PC-3 (cell line): ENCODE measurements around the gene ZEB1. TPM values are rescaled to one million over a fixed set of nuclear protein-coding genes. Genes with fewer than 3 reads are reported as not detected.
A peak's percentile ranks its signal among the peaks of the same experiment; 100 is the strongest.

Experiments used
- ATAC-seq: fragments of 200-7000 bp; cut with Tn5 transposase; 2 replicates; pipeline ENCODE4 v1.9.1; 2020; ENCODE audit warnings: mild to moderate bottlenecking, moderate library complexity
- BruUV-seq: library from RNA; stranded (reverse); fragments of 400-500 nt; replicated peaks from 2 replicates; lab custom pipeline; 2021; lab: Mats Ljungman, UMichigan
- CTCF ChIA-PET: fragments of 300-600 bp; sonication (Branson Sonifier 250); formaldehyde crosslinking; loops from one replicate; lab custom pipeline; 2022; ENCODE audit warnings: antibody characterized with exemption; lab: Charles Lee
- POLR2A ChIA-PET: fragments of 300-600 bp; sonication (Branson Sonifier 250); formaldehyde crosslinking; loops from one replicate; lab custom pipeline; 2022; ENCODE audit warnings: antibody characterized with exemption; ENCODE audit not compliant: unreplicated experiment; lab: Charles Lee
- DNase-seq: peaks from one replicate; pipeline ENCODE4 v3.0.0-alpha.2; 2015
- H2AFZ ChIP-seq: fragments of 300-600 bp; sonication (generic); 2 replicates; pipeline ENCODE4 v1.6.0; 2016; ENCODE audit warnings: antibody characterized with exemption, low read length
- H3F3A ChIP-seq: fragments of 300-600 bp; sonication (generic); one replicate; pipeline ENCODE4 v1.6.0; 2017; ENCODE audit warnings: antibody characterized with exemption, low read length, control low read depth, mild to moderate bottlenecking; ENCODE audit not compliant: unreplicated experiment
- H3K27ac ChIP-seq: fragments of 300-600 bp; sonication (generic); 2 replicates; pipeline ENCODE4 v1.5.1; 2016; ENCODE audit warnings: mild to moderate bottlenecking, low read length
- H3K27me3 ChIP-seq: fragments of 300-600 bp; sonication (generic); 2 replicates; pipeline ENCODE4 v1.6.1; 2016; ENCODE audit warnings: low read length, mixed read lengths
- H3K36me3 ChIP-seq: fragments of 300-600 bp; sonication (generic); 2 replicates; pipeline ENCODE4 v1.6.1; 2016; ENCODE audit warnings: low read depth, mixed run types, low read length, mixed read lengths
- H3K4me1 ChIP-seq: fragments of 300-600 bp; sonication (generic); 2 replicates; pipeline ENCODE4 v1.5.1; 2016; ENCODE audit warnings: low read length; ENCODE audit not compliant: insufficient read depth
- H3K4me2 ChIP-seq: fragments of 300-600 bp; sonication (generic); 2 replicates; pipeline ENCODE4 v1.6.0; 2016; ENCODE audit warnings: low read length
- H3K4me3 ChIP-seq: fragments of 300-600 bp; sonication (generic); 2 replicates; pipeline ENCODE4 v1.5.1; 2016; ENCODE audit warnings: mild to moderate bottlenecking, low read length, mixed read lengths
- H3K79me2 ChIP-seq: fragments of 300-600 bp; sonication (generic); 2 replicates; pipeline ENCODE4 v1.6.1; 2017; ENCODE audit warnings: low read length, mixed read lengths
- H3K9ac ChIP-seq: fragments of 300-600 bp; sonication (generic); 2 replicates; pipeline ENCODE4 v1.6.0; 2016; ENCODE audit warnings: mild to moderate bottlenecking, low read length
- H3K9me2 ChIP-seq: fragments of 300-600 bp; sonication (generic); replicated peaks from 2 replicates; pipeline ENCODE4 v1.6.1; 2016; ENCODE audit warnings: mixed run types, low read length, mixed read lengths
- H3K9me3 ChIP-seq: fragments of 300-600 bp; sonication (generic); 2 replicates; pipeline ENCODE4 v1.6.1; 2016; ENCODE audit warnings: low read length, mixed read lengths
- H4K20me1 ChIP-seq: fragments of 300-600 bp; sonication (generic); 2 replicates; pipeline ENCODE4 v1.6.1; 2016; ENCODE audit warnings: low read length, mixed read lengths
- EZH2 ChIP-seq: fragments of 300-600 bp; sonication (generic); IDR thresholded peaks from one replicate; pipeline ENCODE4 v1.6.1; 2017; ENCODE audit warnings: antibody characterized with exemption, mild to moderate bottlenecking, low read length; ENCODE audit not compliant: unreplicated experiment
- EZH2phosphoT487 ChIP-seq: fragments of 300-600 bp; sonication (generic); IDR thresholded peaks from 2 replicates; pipeline ENCODE4 v1.6.1; 2018; ENCODE audit warnings: mild to moderate bottlenecking, antibody characterized with exemption, low read length, borderline replicate concordance
- intact Hi-C: fragments of 100-400 bp; cut with micrococcal nuclease; formaldehyde crosslinking; loops from 2 replicates; pipeline ENCODE4 v1.9.0; 2023
- total RNA-seq: library from RNA; depleted of rRNA; stranded (reverse); fragments of >200 nt; gene quantifications from 2 replicates; pipeline ENCODE4 v1.2.3, GENCODE V29; 2014
- TF ChIP-seq, protein P1 (sequence below): fragments of 300-600 bp; sonication (generic); conservative IDR thresholded peaks from 2 replicates; pipeline ENCODE4 v1.5.1; 2017; ENCODE audit warnings: antibody characterized with exemption, low read depth, mild to moderate bottlenecking, low read length

ZEB1 gene
- total RNA-seq, 1 experiment from 2014 or later: 3.9 TPM

DNA sequence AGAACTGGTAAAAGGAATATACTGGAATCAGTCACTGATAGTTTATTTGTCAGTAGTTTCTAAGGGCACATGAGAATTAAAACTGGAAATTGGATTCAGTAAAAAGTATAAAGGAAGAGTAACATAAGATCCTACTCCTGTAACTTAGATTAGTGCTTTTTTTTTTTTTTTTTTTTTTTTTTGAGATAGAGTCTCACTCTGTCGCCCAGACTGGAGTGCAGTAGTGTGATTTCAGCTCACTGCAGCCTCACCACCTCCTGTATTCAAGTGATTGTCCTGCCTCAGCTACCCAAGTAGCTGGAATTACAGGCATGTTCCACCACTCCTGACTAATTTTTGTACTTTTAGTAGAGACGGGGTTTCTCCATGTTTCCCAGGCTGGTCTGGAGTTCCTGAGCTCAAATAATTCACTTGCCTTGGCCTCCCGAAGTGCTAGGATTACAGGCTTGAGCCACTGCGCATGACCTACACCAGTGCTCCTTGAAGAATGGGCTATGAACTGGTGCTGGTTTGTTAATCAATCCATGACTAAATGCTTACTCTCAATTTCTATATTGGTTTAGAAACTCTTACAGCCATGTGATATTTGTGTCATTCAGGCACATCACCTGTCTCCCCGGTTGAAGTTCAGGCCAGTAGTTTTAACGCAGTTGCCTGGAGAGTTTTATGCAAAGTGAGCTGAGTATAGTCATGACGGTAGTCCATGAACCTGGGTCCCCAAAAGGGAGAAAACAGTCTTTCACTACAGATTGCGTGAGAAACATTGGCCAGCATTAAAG is 65.0 kb downstream of the ZEB1 start:
- H3K4me2 ChIP-seq: no peak overlapping the region
- H3K36me3 ChIP-seq: no peaks in the 10 kb centered on the region
- no peaks in the 10 kb centered on the region for H3K9me2 ChIP-seq
- no peak overlapping the region for H3K9ac ChIP-seq
- H3F3A ChIP-seq: no peaks in the 10 kb centered on the region
- no peaks in the 10 kb centered on the region for H4K20me1 ChIP-seq
- ATAC-seq (no peak), DNase-seq (no peak)
- H3K9me3 ChIP-seq: no peaks in the 10 kb centered on the region
- TF ChIP-seq, protein P1, sequence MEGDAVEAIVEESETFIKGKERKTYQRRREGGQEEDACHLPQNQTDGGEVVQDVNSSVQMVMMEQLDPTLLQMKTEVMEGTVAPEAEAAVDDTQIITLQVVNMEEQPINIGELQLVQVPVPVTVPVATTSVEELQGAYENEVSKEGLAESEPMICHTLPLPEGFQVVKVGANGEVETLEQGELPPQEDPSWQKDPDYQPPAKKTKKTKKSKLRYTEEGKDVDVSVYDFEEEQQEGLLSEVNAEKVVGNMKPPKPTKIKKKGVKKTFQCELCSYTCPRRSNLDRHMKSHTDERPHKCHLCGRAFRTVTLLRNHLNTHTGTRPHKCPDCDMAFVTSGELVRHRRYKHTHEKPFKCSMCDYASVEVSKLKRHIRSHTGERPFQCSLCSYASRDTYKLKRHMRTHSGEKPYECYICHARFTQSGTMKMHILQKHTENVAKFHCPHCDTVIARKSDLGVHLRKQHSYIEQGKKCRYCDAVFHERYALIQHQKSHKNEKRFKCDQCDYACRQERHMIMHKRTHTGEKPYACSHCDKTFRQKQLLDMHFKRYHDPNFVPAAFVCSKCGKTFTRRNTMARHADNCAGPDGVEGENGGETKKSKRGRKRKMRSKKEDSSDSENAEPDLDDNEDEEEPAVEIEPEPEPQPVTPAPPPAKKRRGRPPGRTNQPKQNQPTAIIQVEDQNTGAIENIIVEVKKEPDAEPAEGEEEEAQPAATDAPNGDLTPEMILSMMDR: no peak
- BruUV-seq: no TSS peak
- H3K27me3 ChIP-seq: no peaks in the 10 kb centered on the region
- H3K4me3 ChIP-seq: no peak overlapping the region
- H3K79me2 ChIP-seq: no peaks in the 10 kb centered on the region
- POLR2A ChIA-PET: no interaction called here
- H3K27ac ChIP-seq: no peak overlapping the region
- no peak overlapping the region for H2AFZ ChIP-seq
- CTCF ChIA-PET: no interaction called here
- intact Hi-C loops: loop anchor here (2.0 kb wide), 1 partner anchor 49 kb away; no protein-coding TSS in a partner anchor
- H3K4me1 ChIP-seq: peaks cover 13% of the 10 kb centered on the region

DNA sequence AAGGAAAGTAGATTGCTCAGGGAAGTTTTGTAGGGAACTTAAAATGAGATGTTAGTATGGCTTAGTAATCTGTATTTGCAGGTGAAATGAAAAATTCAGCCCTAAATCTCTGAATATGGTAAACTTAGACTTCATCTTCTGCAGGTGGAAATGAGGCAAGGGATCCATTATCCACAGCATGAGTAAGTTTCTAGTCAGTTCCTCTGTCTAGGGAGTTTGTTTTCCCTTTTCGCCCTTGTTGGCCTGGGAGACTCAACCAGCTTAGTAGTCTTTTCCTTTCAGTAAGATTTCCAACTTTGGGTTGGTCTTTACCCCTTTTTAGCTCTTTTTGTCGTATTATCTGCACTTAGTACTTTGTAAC is 65.6 kb downstream of the ZEB1 start:
- Histone ChIP-seq H3K4me1 (peaks cover 13% of the 10 kb centered on the region), H3K27ac (no peak overlapping the region), H3F3A (no peaks in the 10 kb centered on the region), H3K36me3 (no peaks in the 10 kb centered on the region), H3K9me3 (no peaks in the 10 kb centered on the region), H3K4me2 (no peak overlapping the region), H3K27me3 (no peaks in the 10 kb centered on the region), H2AFZ (no peak overlapping the region), H3K9ac (no peak overlapping the region), H3K4me3 (no peak overlapping the region), H3K9me2 (no peaks in the 10 kb centered on the region), H3K79me2 (no peaks in the 10 kb centered on the region), H4K20me1 (no peaks in the 10 kb centered on the region)
- no TSS peak for BruUV-seq
- ChIA-PET CTCF (no interaction called here), POLR2A (no interaction called here)
- intact Hi-C loops: no loop called here
- ATAC-seq (peak; percentile 45; the same call in 1 of the 2 replicates), DNase-seq (peak; percentile 29)
- TF ChIP-seq EZH2phosphoT487 (no peak), EZH2 (no peak)
- TF ChIP-seq, protein P1: no peak

DNA sequence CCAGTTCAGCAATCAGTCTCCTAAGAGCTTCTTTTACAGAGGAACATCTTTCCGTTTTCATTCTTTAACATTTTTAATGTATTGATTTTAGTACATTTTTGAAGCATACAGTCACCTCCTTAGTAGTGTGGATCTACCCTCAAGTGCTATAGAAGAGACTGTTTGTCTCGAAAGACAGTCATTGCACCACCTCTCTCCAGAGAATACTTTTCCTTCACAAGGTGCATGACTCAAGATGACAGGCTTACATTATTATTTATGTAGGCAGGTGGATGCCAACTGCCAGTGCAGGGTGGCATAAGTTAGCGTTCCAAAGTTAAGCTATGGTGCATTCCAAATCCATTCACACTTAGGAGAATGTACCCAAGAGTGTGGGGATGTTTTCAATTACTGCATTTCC is 71.8 kb downstream of the ZEB1 start:
- H3K4me2 ChIP-seq: peak overlapping the region; percentile 62
- no peak overlapping the region for H3K9ac ChIP-seq
- peak overlapping the region; percentile 52 for H3K27ac ChIP-seq
- BruUV-seq: no TSS peak
- intact Hi-C loops: loop anchor here (5.0 to 10.0 kb wide), 2 partner anchors 39 to 356 kb away; partner anchors contain the start of gene ZNF438
- H3K4me1 ChIP-seq: peaks cover 19% of the 10 kb centered on the region
- H3K79me2 ChIP-seq: no peaks in the 10 kb centered on the region
- H3K9me2 ChIP-seq: no peaks in the 10 kb centered on the region
- H3F3A ChIP-seq: no peaks in the 10 kb centered on the region
- ATAC-seq (peak; percentile 99), DNase-seq (peak; percentile 88)
- no peak overlapping the region for H3K4me3 ChIP-seq
- H3K9me3 ChIP-seq: no peaks in the 10 kb centered on the region
- ChIA-PET POLR2A (interaction anchor here (0.6 kb wide), 2 partner anchors 31 to 355 kb away, joined by 3 read pairs; no protein-coding TSS in a partner anchor), CTCF (no interaction called here)
- no peaks in the 10 kb centered on the region for H3K27me3 ChIP-seq
- no peaks in the 10 kb centered on the region for H3K36me3 ChIP-seq
- H2AFZ ChIP-seq: no peak overlapping the region
- no peaks in the 10 kb centered on the region for H4K20me1 ChIP-seq
- no peak for TF ChIP-seq EZH2phosphoT487
